K562 (cell line): ENCODE measurements around the gene IQCE. TPM values are rescaled to one million over a fixed set of nuclear protein-coding genes. Genes with fewer than 3 reads are reported as not detected.
A peak's percentile ranks its signal among the peaks of the same experiment; 100 is the strongest.

Experiments
- ATAC-seq: fragments of 200-7000 bp; cut with Tn5 transposase; 3 replicates; pipeline ENCODE4 v1.9.1; 2020; ENCODE audit warnings: moderate library complexity
- BruUV-seq: library from RNA; stranded (reverse); fragments of 400-500 nt; replicated peaks from 2 replicates; lab custom pipeline; 2021; lab: Mats Ljungman, UMichigan
- CTCF ChIA-PET: fragments of 300-600 bp; formaldehyde crosslinking; extraction: SDS; loops from one replicate; lab custom pipeline; 2021; ENCODE audit warnings: low intra/inter-chr PET ratio; lab: Yijun Ruan, JAX
- POLR2A ChIA-PET: fragments of 300-600, 350-650 bp; sonication (Branson Sonifier 250); formaldehyde crosslinking; extraction: SDS; loops from one replicate; lab custom pipeline; 2021; ENCODE audit warnings: antibody characterized with exemption, inconsistent platforms; lab: Yijun Ruan, JAX
- DNase-seq, 4 experiments: peaks; one replicate each; pipeline versions ENCODE4 v3.0.0 to v3.0.0-alpha.2; 2011 to 2018; ENCODE audit warnings: low spot score in 3 of 4, mixed read lengths in 3 of 4; ENCODE audit errors: extremely low read depth in 1 of 4
- FAIRE-seq: peaks from 2 replicates; lab custom pipeline; 2011; peaks lifted over from hg19 to GRCh38; lab: Jason Lieb, UNC
- H2AFZ ChIP-seq: 2 replicates; pipeline ENCODE4 v1.6.0; 2011; ENCODE audit warnings: low read depth, low read length, control low read depth, inconsistent platforms
- H3K27ac ChIP-seq: fragments of 200-600 bp; 3 replicates; pipeline ENCODE4 v1.8.0; 2011; ENCODE audit warnings: low read depth, mild to moderate bottlenecking, control low read depth, inconsistent platforms, low read length, moderate library complexity, mixed read lengths; ENCODE audit errors: extremely low read depth
- H3K27me3 ChIP-seq, 2 experiments: fragments of 300-600 bp in 1 of 2; 2 replicates in 1 of 2; 3 replicates in 1 of 2; pipeline versions ENCODE4 v1.6.0 to v1.8.0; 2011; ENCODE audit warnings: inconsistent platforms in 2 of 2, low read length in 2 of 2, mild to moderate bottlenecking in 1 of 2, mixed read lengths in 1 of 2, moderate library complexity in 1 of 2; ENCODE audit not compliant: control insufficient read depth in 2 of 2, insufficient read depth in 2 of 2
- H3K36me3 ChIP-seq: fragments of 300-600 bp; 3 replicates; pipeline ENCODE4 v1.8.0; 2011; ENCODE audit warnings: mild to moderate bottlenecking, low read length, inconsistent platforms; ENCODE audit not compliant: control insufficient read depth, insufficient read depth
- H3K4me1 ChIP-seq, 2 experiments: fragments of 200-600 bp in 1 of 2; replicated peaks in 1 of 2; 2 replicates in 1 of 2; 3 replicates in 1 of 2; pipeline versions ENCODE4 v1.5.1 to v1.8.0; 2011; ENCODE audit warnings: inconsistent platforms in 2 of 2, low read length in 2 of 2, mild to moderate bottlenecking in 1 of 2, mixed read lengths in 1 of 2, moderate library complexity in 1 of 2; ENCODE audit not compliant: control insufficient read depth in 2 of 2, insufficient read depth in 2 of 2
- H3K4me2 ChIP-seq: 2 replicates; pipeline ENCODE4 v1.6.1; 2011; ENCODE audit warnings: low read length, control low read depth, inconsistent platforms, mixed read lengths; ENCODE audit not compliant: insufficient read depth
- H3K4me3 ChIP-seq: fragments of 200-600 bp; sonication (generic), shearing (Covaris generic); 2 replicates; pipeline ENCODE4 v1.5.1; 2016; ENCODE audit warnings: control low read depth, inconsistent platforms
- H3K79me2 ChIP-seq: fragments of 200-600 bp; 3 replicates; pipeline ENCODE4 v1.8.0; 2011; ENCODE audit warnings: low read length, inconsistent platforms; ENCODE audit not compliant: control insufficient read depth, insufficient read depth
- H3K9ac ChIP-seq, 2 experiments: 2 replicates each; pipeline versions ENCODE4 v1.6.0 to v1.6.1; 2011; ENCODE audit warnings: low read depth in 2 of 2, low read length in 2 of 2, control low read depth in 1 of 2, inconsistent platforms in 1 of 2, mild to moderate bottlenecking in 1 of 2, mixed read lengths in 1 of 2; ENCODE audit not compliant: insufficient read depth in 1 of 2
- H3K9me1 ChIP-seq: one replicate; pipeline ENCODE4 v1.6.0; 2011; ENCODE audit warnings: inconsistent platforms, mild to moderate bottlenecking, low read length, moderate library complexity; ENCODE audit not compliant: control insufficient read depth, insufficient read depth
- H3K9me3 ChIP-seq: replicated peaks from 2 replicates; pipeline ENCODE4 v1.5.1; 2011; ENCODE audit warnings: low read depth, low read length, inconsistent platforms; ENCODE audit not compliant: control insufficient read depth, insufficient read depth
- H4K20me1 ChIP-seq: replicated peaks from 2 replicates; pipeline ENCODE4 v1.6.1; 2011; ENCODE audit warnings: low read length, inconsistent platforms, mixed read lengths; ENCODE audit not compliant: control insufficient read depth, insufficient read depth
- GATAD2A ChIP-seq: fragments of 450-650 bp; IDR thresholded peaks from 2 replicates; pipeline ENCODE4 v1.6.1; 2017
- MXI1 ChIP-seq: IDR thresholded peaks from 2 replicates; pipeline ENCODE4 v1.6.1; 2011; ENCODE audit warnings: low read depth, mild to moderate bottlenecking, improper control_type of control experiment, low read length
- RBM39 ChIP-seq: fragments of 200-400 bp; formaldehyde crosslinking; optimal IDR thresholded peaks from 2 replicates; pipeline ENCODE3; 2018; ENCODE audit warnings: low read depth, low read length
- ZNF174 ChIP-seq: fragments of 250-450 bp; sonication (Bioruptor Pico); IDR thresholded peaks from 2 replicates; pipeline ENCODE4 v1.4.0; 2020; ENCODE audit warnings: mild to moderate bottlenecking
- WGBS: fragments of 100-300 bp; shearing (Covaris generic); methylation state at CpG from one replicate; pipeline ENCODE4 v1.1.6; 2016; ENCODE audit warnings: low coverage, mixed read lengths; ENCODE audit not compliant: insufficient coverage; ENCODE audit errors: missing lambda C conversion rate; 5-methylcytosine and 5-hydroxymethylcytosine counted together
- in situ Hi-C: fragments of 300-500 bp; cut with MboI; formaldehyde crosslinking; loops from 4 replicates; pipeline ENCODE4 v1.15.0; 2018; ENCODE audit warnings: inconsistent platforms, mixed read lengths
- intact Hi-C: fragments of 100-400 bp; cut with micrococcal nuclease; formaldehyde crosslinking; loops from 2 replicates; pipeline ENCODE4 v1.14.2; 2022
- polyA plus RNA-seq, 8 experiments: library from polyadenylated mRNA; depleted of rRNA in 4 of 8; stranded (reverse) in 5 of 8; unstranded in 3 of 8; fragments of >200 nt; fragmentation: Nextera tagmentation in 2 of 8; fragmentation: Illumina TruSeq in 1 of 8; extraction: Ambion mirVana in 2 of 8; extraction: Trizol in 1 of 8; gene quantifications; 2 replicates each; pipeline versions ENCODE4 v1.2.1 to v1.2.3, GENCODE V29; 2011 to 2014; ENCODE audit warnings: inconsistent platforms in 1 of 8, missing spikeins in 1 of 8
- total RNA-seq, 7 experiments: library from RNA; depleted of rRNA in 6 of 7; stranded (reverse); fragments of >200 nt in 6 of 7; fragmentation: Illumina TruSeq in 2 of 7; extraction: Trizol in 2 of 7; gene quantifications; 2 replicates each; pipeline versions ENCODE4 v1.2.1 to v1.2.3, GENCODE V29; 2011 to 2021; ENCODE audit warnings: low replicate concordance in 1 of 7

The IQCE gene
- total and polyA plus RNA-seq, 9 of the 15 experiments (the other 6 are each of a cell fraction or from before 2014, with no cell fraction given): 0.18 to 8.5 (median 4.2) TPM

GRCh38 chr7:2583798-2584580, 25.2 kb downstream of the IQCE start:
- H3K36me3 ChIP-seq: peaks cover 7% of the 10 kb centered on the region; the same call in 1 of the 3 replicates
- ATAC-seq (no peak), DNase-seq (no peak), FAIRE-seq (no peak)
- no TSS peak for BruUV-seq
- no peaks in the 10 kb centered on the region for H3K9me3 ChIP-seq
- 78% methylated on average over 18 of the region's 54 CpGs for WGBS
- TF ChIP-seq ZNF174 (CRISPR knock-in tag) (no peak), MXI1 (no peak)
- H3K9ac ChIP-seq: no peak overlapping the region
- in situ Hi-C loops: no loop called here
- H3K9me1 ChIP-seq: no peaks in the 10 kb centered on the region
- no peaks in the 10 kb centered on the region for H3K27me3 ChIP-seq
- H4K20me1 ChIP-seq: no peaks in the 10 kb centered on the region
- intact Hi-C loops: no loop called here
- no peaks in the 10 kb centered on the region for H3K79me2 ChIP-seq
- peaks cover 0 to 18% of the 10 kb centered on the region in 2 experiments; a peak in 2 of 5 replicates for H3K4me1 ChIP-seq
- POLR2A ChIA-PET: no interaction called here
- CTCF ChIA-PET: no interaction called here
- H3K4me3 ChIP-seq: no peak overlapping the region
- no peak overlapping the region for H3K27ac ChIP-seq
- H2AFZ ChIP-seq: no peak overlapping the region
- H3K4me2 ChIP-seq: no peak overlapping the region

- in situ Hi-C loops (no loop called here), intact Hi-C loops (no loop called here)
- no peaks in the 10 kb centered on the region for H3K9me3 ChIP-seq
- H2AFZ ChIP-seq: no peak overlapping the region
- no peaks in the 10 kb centered on the region for H3K79me2 ChIP-seq
- TF ChIP-seq RBM39 (no peak), GATAD2A (no peak)
- peak overlapping the region in 1 of 2 experiments; percentile 61; a peak in 1 of 4 replicates for H3K9ac ChIP-seq
- CTCF ChIA-PET: no interaction called here
- no peak for FAIRE-seq
- no TSS peak for BruUV-seq
- no peak overlapping the region for H3K4me3 ChIP-seq
- DNase-seq: no peak
- H3K27ac ChIP-seq: no peak overlapping the region
- H3K36me3 ChIP-seq: peaks cover 7% of the 10 kb centered on the region; the same call in 1 of the 3 replicates
- ATAC-seq: no peak
- no peaks in the 10 kb centered on the region for H4K20me1 ChIP-seq
- peaks cover 0 to 18% of the 10 kb centered on the region in 2 experiments; a peak in 2 of 5 replicates for H3K4me1 ChIP-seq
- no peak overlapping the region for H3K4me2 ChIP-seq
- 75% methylated on average over 16 of the region's 19 CpGs for WGBS
- POLR2A ChIA-PET: interaction anchor here (1.3 to 1.5 kb wide), 2 partner anchors 12 to 16 kb away, joined by 3 to 8 read pairs; no protein-coding TSS in a partner anchor
- no peaks in the 10 kb centered on the region for H3K27me3 ChIP-seq
- no peaks in the 10 kb centered on the region for H3K9me1 ChIP-seq
These were observed 26.7 kb downstream of the IQCE start for GRCh38 chr7:2585446-2585845.
